ENCODE data around the gene PSMB2.

Gene PSMB2

GRCh38 chr1:35557118-35557610 is 84.2 kb downstream of the PSMB2 start, which contains the start of gene KIAA0319L (continued):
- TF ChIP-seq ZNF596 (tag by site-specific recombination; IDR thresholded peaks at IDR 0.05), result no peak
- no peak for TF ChIP-seq ZNF707 (tag by site-specific recombination; IDR thresholded peaks at IDR 0.05)
- no peak; the same call in 1 of the 2 replicates for TF ChIP-seq ELK4 (IDR thresholded peaks at IDR 0.05; ENCODE audit: borderline replicate concordance, low read depth, low read length)
- no peak for TF ChIP-seq ZNF292 (tag by site-specific recombination; IDR thresholded peaks at IDR 0.05; ENCODE audit: borderline replicate concordance, low read depth)
- TF ChIP-seq CTCF (tag by site-specific recombination; IDR thresholded peaks at IDR 0.05), result peak; percentile 43; the same call in 1 of the 2 replicates
- no peak; the same call in 1 of the 2 replicates for TF ChIP-seq BCL11B (tag by site-specific recombination; IDR thresholded peaks at IDR 0.05; ENCODE audit: low read depth)
- peak; percentile 99 for TF ChIP-seq PATZ1 (tag by site-specific recombination; IDR thresholded peaks at IDR 0.05)
- TF ChIP-seq ZNF223 (tag by site-specific recombination; IDR thresholded peaks at IDR 0.05), result no peak
- no peak for TF ChIP-seq ZFP41 (tag by site-specific recombination; IDR thresholded peaks at IDR 0.05; ENCODE audit: borderline replicate concordance)
- peak; percentile 89 for TF ChIP-seq ZNF335 (tag by site-specific recombination; conservative IDR thresholded peaks at IDR 0.05)
- no peak for TF ChIP-seq ZNF548 (tag by site-specific recombination; IDR thresholded peaks at IDR 0.05)
- TF ChIP-seq ZNF654 (tag by site-specific recombination; IDR thresholded peaks at IDR 0.05; ENCODE audit: low read depth), result no peak
- TF ChIP-seq ZNF184 (tag by site-specific recombination; IDR thresholded peaks at IDR 0.05), result no peak
- peak; percentile 80 for TF ChIP-seq GLIS1 (tag by site-specific recombination; IDR thresholded peaks at IDR 0.05)
- TF ChIP-seq ZNF585B (tag by site-specific recombination; IDR thresholded peaks at IDR 0.05), result no peak
- TF ChIP-seq ZNF555 (tag by site-specific recombination; conservative IDR thresholded peaks at IDR 0.05), result no peak
- TF ChIP-seq EGR2 (tag by site-specific recombination; IDR thresholded peaks at IDR 0.05; ENCODE audit: low read depth), result no peak
- no peak for TF ChIP-seq SP2 (tag by site-specific recombination; IDR thresholded peaks at IDR 0.05)
- no peak for TF ChIP-seq ZNF112 (tag by site-specific recombination; IDR thresholded peaks at IDR 0.05)
- TF ChIP-seq ZBTB11 (tag by site-specific recombination; conservative IDR thresholded peaks at IDR 0.05; ENCODE audit: low read depth), result peak; percentile 92
- TF ChIP-seq ZBTB21 (tag by site-specific recombination; IDR thresholded peaks at IDR 0.05), result peak; percentile 8; the same call in 1 of the 2 replicates
- no peak for TF ChIP-seq ZNF157 (tag by site-specific recombination; IDR thresholded peaks at IDR 0.05)
- TF ChIP-seq ZNF24 (tag by site-specific recombination; IDR thresholded peaks at IDR 0.05), result peak; percentile 46; the same call in 1 of the 2 replicates
- TF ChIP-seq ZSCAN16 (tag by site-specific recombination; IDR thresholded peaks at IDR 0.05), result no peak; the same call in 1 of the 2 replicates
- TF ChIP-seq ZBTB20 (tag by site-specific recombination; IDR thresholded peaks at IDR 0.05), result peak; percentile 50; the same call in 1 of the 2 replicates
- peak; percentile 58; the same call in 1 of the 2 replicates for TF ChIP-seq ZBTB10 (tag by site-specific recombination; IDR thresholded peaks at IDR 0.05)
- no peak for TF ChIP-seq GLI4 (tag by site-specific recombination; IDR thresholded peaks at IDR 0.05)
- TF ChIP-seq HIC1 (tag by site-specific recombination; IDR thresholded peaks at IDR 0.05), result no peak

All from HEK293 (cell line).